Activated CD8-positive, alpha-beta memory T cell treated with anti-CD3 and anti-CD28 coated beads for 1 hour (primary cell): ENCODE data around the gene DIP2A.
"Not testable (repeated sequence)": the region's sequence is repeated elsewhere in the genome, so short reads cannot be mapped to it uniquely, and the experiment has no call there.

Experiments
- DNase-seq, 2 donors: peaks; one replicate each; pipeline ENCODE4 v3.0.0-alpha.2; 2020; ENCODE audit warnings: low read depth in 1 of 2; ENCODE audit errors: extremely low read depth in 1 of 2

The DIP2A gene

DNA sequence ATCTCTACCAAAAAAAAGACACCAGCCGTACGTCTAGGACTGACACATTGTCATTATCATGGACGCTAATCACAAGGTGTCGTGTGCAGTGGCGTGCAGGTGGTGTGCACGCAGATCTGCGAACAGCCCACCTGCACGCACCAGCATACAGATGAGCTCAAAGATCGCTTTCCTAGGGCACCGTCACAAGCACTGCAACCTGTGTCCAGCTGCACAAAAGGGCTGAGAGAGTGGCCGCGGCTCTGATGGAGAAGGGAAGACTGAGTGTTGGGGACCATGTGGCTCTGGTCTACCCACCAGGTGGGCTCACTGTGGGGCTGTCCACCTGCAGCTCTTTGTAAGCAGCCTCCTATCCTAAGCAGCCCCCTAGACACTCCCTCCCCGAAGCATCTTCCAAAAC lies 95.3 kb downstream of the DIP2A start:
- DNase-seq = no peak

DNA sequence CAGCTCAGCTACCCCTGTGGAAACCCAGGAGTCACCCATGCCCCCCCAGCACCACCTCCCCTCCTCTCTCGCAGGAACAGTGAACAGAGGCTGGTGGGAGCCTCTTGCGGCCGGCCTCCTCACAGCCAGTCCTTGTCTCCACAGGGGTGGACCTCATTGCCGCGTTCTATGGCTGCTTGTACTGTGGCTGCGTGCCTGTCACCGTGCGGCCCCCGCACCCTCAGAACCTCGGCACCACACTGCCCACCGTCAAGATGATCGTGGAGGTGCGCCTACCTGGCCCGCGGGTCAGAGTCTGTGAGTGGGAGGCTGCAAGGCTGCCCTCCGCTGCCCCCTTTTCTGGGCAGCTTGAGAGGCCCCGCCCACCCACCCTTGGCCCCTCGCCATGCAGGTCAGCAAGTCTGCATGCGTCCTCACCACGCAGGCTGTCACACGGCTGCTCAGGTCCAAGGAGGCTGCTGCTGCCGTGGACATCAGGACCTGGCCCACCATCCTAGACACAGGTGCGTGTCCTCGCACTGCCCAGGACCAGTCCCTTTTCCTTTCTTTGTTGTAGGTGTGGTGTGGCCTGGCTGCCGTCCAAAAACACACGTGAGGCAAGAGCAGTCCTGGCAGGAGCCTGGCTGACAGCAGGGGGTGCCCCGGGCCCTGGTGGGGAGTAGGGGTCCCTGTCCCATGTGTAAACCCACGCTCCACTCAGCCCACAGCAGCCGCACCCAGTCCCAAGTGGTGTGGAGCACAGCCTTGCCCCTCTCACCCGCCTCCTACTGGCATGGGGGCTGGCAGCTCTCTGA lies 95.9 kb downstream of the DIP2A start:
- no peak for DNase-seq

DNA sequence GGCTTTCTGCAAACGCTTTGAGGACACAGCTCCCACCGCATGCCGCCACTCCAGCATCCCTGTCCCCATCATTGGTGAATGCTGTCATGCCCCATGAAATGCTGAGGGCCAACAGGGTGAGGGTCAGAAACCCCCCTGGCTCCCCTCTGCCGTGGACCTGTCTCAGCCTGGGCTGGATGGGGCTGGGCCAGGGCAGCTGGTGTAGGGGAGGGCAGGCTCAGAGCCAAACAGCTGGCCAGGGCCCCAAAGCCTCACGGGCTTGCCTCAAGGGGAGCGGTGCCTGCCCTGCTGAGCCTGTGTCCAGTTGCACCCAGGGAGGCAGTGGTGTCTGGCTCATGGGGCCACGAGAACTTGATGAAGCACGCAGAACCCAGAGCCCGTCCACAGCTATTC lies 96.5 kb downstream of the DIP2A start:
- DNase-seq = no peak

DNA sequence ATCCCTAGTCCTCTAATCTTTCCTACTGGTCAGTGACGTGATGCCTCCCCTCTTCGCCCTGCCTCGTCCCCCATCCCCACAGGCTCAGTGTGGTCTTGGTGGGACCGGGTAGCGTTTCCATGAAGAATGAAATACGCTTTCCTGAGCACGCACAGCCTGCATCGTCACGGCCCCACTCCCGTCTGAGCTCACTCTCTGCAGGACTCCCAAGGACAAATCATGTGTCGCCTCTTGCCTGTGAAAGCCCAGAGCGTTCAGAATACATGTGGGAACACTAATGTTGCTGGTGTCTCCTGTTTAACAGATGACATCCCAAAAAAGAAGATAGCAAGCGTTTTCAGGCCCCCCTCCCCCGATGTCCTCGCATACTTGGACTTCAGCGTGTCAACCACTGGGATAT lies 97.0 kb downstream of the DIP2A start:
- DNase-seq = no peak

DNA sequence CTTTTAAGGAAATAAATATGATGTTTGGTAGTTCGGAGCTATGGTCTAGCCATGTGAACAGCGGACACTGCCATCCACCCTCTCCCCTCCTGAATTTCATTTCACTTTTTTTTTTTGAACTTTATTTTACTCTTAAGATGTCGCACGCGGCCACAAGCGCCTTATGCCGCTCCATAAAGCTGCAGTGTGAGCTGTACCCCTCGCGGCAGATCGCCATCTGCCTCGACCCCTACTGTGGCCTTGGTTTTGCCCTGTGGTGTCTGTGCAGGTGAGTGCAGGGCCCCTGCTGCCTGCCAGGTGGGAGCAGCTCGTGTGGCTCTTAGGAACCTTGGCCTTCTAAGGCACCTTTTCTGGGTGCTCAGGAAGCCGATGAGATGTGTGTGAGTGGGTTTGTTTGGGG lies 98.1 kb downstream of the DIP2A start:
- DNase-seq = no peak

DNA sequence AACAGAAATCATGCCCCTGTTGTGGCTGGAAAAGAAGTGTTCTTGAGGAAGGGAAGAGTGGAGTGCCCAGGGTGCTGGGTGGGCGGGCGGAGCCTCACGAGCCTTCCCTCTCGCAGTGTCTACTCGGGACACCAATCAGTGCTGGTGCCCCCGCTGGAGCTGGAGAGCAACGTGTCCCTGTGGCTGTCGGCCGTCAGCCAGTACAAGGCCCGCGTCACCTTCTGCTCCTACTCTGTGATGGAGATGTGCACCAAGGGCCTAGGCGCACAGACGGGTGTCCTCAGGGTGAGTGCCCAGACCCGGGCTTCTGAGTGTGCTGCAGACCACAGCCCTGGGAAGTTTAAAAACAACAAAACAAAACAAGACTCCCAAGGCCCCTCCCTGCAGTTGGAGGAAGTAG lies 98.8 kb downstream of the DIP2A start:
- no peak for DNase-seq

DNA sequence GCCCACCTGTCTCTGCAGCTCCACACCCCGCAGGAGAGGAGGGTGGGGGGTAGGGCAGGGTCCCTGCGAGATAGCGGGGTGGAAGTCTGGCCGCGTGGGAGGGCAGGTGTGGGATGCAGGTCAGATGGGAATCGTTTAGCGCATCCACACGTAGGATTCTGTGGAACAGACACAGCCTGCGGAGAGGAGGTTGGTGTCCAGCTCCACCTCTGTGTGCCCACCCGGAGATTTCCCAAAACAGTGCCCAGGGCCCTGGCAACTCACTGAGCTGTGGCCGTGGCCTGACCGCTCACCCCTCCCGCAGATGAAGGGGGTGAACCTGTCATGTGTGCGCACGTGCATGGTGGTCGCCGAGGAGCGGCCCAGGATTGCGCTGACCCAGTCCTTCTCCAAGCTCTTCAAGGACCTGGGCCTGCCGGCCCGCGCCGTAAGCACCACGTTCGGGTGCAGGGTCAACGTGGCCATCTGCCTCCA lies 99.3 kb downstream of the DIP2A start:
- DNase-seq = no peak

DNA sequence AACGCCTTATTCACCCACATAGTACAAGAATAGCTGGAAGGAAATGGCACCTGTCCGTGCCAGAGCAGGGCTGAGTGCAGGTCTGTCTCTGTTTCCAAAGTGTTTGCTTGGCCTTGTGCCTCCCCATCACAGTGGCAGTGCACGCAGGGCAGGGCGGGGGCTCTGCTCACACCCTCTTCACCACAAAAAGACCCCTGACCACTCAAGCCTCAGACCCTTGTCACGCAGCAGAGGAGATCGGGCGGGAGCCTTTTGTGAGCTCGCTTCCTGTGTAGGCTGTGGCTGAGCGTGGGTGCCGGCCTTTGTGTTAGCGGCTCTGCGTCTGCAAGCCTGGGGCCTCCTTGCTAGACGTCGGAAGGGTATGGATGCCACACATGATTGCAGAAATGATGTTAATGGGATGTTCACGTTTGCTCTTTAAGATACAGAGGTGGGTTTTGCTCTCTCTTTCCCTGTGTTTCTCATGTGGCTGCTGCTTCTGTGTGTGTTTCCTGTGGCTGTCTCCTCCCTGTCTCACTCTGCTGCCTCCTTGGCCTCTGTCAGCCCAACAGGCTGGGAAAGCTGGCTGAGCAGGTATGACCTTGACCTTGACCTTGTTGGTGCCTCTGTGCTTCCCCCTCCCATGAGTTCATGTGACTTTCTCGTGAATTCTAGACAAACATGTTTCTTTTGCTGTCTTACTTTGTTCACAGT lies 100.7 kb downstream of the DIP2A start:
- DNase-seq = peak in 1 of 2 donors; percentile 34

DNA sequence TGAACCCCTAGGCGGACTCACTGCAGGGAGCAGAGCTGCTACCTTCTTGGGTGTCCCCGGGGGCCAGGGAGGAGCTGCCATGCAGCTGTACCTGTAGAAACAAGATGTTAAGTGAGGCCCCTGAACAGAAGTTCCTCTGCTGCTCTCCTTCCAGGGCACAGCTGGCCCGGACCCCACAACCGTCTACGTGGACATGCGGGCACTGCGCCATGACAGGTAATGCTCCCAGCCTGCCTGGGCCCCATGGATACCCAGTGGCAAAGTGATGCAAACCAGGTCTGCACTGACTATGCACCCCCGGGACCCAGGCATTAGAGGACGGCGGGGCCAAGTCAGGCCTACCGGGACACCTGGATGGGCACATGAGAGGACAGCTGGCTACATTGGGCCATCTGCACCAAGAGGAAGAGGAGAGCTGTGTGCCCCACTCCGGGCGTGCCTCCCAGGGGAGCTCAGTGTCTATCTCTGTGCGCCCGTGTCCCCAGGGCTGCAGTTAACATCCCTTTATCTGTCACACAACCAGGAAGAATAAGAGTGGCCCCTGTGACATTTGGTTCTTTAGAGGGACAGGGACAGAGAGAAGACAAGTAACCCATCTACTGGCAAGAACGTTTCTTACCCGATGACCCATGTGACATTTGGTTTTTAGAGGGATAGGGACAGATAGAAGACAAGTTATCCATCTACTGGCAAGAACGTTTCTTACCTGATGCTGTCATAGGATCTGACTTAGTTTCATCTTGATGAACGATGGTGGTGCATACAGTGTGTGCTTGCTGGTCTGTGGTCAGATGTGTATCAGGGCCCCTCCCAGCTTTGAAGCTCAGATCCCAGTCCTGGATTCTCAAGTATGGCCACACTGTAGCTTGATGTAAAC lies 102.1 kb downstream of the DIP2A start:
- no peak for DNase-seq

DNA sequence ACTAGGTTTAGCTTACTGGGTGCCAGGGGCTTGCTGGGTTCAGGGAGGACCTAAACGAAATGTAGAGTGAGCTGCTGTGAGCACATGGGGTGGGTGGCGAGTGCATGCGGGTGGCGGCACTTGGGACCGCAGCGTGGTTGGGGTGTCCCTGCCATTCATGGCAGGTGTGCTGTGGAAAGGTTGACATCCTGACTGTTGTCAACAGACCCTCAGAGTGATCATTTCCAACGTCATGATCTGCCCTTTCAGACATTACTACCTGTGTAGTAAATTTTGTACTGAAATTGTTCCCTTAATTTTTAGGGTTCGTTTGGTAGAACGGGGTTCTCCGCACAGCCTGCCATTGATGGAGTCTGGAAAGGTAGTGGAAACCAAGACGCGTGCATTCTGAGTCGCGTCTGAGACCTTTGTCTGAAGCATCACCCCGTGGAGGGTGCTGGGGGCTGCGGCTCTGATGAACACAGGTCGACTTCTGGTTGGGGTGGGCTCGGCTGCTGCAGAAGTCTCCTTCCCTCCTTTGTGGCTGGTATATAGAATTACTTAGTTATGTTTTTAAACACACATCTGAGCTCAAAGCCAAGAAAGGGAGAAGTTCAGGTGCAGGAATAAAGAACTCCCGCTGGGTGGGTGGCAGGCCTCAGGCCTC lies 102.9 kb downstream of the DIP2A start:
- DNase-seq = no peak

DNA sequence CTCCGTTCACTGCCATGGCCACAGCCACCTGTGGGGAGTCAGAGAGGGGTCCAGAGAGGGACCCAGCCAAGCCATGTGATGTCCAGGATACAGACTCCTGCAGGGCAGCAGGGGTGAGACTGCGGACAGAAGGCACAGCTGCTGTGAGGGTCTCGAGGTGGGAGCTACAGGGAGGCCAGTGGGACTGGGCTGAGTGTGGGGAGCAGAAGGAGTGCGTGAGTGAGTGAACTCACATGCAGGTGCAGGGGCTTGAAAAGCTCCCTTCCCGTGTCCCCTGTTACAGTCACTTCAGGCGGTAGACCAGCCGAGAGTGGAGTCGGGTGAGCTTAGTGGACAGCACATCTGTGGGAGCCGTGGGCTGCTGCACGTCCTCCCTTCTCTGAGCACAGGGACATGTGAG lies 103.8 kb downstream of the DIP2A start:
- no peak for DNase-seq

DNA sequence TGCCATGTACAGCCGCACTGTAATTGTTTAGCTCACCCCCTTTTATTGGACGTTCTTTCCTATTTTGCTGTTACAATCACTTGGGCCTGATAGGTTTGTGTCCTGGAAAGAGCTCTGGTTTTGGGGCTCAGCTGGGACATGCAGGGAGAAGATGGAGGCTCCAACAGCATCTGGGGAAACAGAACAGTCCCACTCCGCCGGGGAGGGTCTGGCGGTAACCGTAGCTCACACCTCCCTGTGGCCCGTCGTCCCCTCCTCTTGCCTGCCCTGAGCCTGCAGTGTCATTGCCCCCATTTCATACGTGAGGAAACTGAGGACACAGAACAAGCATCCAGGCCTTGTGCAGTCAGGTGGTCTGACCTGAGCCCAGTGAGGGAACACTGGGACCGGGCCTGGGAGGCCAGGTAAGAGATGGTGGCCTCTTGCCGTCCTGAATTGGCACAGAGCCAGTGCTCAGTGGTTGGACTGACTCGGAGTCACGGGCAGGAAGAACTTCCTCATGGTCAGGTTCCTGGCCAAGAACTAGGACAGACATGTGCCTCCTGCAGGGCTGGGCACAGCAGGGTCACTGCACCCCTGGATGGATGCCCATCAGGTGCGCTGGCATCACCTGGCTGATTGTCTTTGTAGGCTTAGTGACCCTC lies 104.4 kb downstream of the DIP2A start:
- DNase-seq = no peak

DNA sequence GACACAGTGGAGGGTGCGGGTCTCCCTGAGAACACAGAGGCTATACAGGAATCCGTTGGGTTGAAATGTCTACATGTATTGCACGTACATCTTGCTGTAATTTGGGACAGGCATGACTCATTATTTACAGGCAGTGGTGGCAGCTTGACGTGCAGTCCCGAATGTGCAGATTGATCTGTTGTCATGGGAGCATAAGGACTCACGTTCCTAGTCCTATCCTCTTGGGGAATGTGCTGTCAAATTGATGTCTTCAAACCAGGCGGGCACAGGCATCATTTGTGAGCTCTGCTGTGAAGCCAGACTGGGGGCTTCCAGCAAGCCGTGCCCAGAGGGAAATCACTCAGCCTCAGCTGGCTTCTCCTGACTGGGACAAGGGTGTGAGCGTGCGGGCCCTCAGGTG lies 105.7 kb downstream of the DIP2A start:
- DNase-seq = no peak

DNA sequence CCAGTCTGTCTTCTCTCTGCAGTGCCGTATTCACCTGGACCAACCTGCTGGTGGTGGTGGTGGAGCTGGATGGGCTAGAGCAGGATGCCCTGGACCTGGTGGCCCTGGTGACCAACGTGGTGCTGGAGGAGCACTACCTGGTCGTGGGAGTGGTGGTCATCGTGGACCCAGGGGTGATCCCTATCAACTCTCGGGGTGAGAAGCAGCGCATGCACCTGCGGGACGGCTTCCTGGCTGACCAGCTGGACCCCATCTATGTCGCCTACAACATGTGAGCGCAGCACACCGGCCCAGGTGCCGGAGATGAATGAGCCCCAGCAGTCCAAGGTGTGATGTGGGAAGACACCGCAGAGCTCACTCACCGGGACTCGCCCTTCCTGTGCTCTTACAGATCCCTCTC lies 108.7 kb downstream of the DIP2A start:
- DNase-seq = no peak

DNA sequence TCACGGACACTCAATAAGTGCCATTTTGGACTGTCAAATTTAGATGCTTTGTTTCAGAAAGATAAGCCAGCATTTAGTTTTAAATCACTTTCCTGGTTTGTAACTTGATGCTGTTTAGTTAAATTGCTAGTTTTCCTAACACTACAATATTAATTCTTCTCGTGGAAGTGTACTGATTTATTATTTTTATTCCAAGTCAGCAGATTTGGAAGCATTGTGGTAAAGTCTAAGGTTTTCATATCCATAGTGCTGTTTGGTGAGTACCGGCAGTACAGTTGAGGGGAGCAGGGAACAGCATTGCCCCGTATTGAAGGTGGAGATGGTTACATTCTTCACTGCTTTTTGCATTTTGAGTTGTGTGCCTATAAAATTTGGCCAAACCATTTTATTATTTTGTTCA lies 109.9 kb downstream of the DIP2A start:
- no peak for DNase-seq

DNA sequence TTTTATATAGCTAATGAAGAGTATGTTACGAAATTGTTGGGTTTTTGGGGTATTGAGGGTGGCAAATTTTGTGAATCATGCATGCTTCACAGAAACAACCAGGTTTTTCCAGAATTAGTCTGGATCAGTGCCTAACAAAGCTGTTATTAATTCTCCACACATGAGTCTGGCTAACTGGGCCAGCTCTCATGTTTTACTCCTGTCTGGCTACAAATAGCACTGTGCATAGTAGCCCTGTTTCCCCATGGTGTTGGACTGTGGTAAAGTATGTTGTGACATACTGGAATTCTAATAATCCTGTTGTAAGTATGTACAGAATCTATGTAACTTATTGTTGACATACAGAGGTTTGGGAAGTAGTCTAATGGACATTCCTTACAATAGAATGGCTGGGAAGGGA lies 110.4 kb downstream of the DIP2A start:
- DNase-seq = no peak

DNA sequence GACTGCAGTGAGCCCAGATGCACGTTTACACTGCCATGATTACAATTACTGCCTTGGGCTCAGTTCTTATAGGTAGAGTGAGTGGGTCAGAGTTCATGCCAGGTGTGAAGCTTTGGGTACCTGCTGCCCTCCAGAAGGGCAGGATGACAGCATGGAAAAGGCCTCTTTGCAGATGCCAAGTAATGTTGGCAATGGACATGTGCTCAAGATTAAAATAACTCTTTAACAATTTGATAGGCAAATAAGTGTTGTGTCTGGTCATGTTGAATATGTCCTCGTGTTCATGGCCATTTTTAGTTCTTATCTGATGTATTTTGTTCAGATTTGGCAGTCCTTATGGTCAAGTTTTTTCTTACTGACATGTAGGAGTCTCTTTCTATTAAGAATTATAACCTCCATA lies 111.4 kb downstream of the DIP2A start:
- no peak for DNase-seq

DNA sequence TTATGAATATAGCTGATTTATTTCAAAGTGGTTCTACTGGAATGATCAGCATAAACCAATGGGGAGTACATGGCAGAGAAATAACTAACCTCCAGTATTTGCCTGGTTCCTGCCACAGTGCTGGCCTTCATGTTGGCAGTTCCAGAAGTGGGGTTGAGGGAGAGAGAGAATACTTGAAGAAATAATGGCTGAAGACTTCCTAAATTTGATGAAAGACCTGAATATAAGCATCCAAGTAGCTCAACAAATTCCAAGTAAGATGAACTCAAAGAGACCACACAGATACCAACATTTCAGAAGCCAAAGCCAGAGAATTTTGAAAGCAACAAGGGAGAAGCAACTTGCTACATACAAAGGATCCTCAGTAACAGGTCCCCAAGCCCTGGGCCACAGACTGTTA lies 111.9 kb downstream of the DIP2A start:
- no peak for DNase-seq

DNA sequence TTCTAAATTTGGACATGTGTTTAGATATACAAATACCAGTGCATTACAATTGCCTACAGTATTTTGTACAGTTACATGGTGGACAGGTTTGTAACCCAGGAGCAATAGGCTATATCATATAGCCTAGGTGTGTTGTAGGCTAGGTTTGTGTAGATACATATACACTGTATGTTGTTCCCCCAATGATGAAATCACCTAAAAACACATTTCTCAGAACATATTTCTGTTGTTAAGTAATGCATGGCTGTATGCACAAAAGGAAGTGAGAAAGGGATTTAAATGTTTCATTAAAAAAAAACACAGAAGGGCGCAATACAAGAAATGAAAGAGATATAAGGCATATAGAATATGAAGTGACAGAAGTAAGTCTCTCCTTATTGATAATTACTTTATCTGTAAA lies 114.2 kb downstream of the DIP2A start:
- DNase-seq = no peak

DNA sequence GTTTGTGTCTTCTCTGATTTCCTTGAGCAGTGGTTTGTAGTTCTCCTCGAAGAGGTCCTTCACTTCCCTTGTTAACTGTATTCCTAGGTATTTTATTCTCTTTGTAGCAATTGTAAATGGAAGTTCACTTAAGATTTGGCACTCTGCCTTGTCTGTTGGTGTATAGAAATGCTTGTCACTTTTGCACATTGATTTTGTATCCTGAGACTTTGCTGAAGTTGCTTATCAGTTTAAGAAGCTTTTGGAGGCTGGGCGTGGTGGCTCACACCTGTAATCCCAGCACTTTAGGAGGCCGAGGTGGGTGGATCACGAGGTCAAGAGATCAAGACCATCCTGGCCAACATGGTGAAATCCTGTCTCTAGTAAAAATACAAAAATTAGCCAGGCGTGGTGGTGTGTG lies 119.1 kb downstream of the DIP2A start:
- DNase-seq = not testable (repeated sequence)

DNA sequence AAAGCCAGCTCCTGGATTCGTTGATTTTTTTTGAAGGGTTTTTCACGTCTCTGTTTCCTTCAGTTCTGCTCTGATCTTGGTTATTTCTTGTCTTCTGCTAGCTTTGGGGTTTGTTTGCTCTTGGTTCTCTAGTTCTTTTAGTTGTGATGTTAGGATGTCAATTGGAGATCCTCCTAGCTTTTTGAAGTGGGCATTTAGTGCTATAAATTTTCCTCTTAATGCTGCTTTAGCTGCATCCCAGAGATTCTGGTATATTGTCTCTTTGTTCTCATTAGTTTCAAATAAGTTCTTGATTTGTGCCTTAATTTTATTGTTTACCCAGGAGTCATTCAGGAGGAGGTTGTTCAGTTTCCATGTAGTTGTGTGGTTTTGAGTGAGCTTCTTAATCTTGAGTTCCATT lies 120.7 kb downstream of the DIP2A start:
- DNase-seq = not testable (repeated sequence)
